ENCODE measurements around the gene CSPG4.
"Not testable (repeated sequence)": the region's sequence is repeated elsewhere in the genome, so short reads cannot be mapped to it uniquely, and the experiment has no call there.

Gene CSPG4

DNA sequence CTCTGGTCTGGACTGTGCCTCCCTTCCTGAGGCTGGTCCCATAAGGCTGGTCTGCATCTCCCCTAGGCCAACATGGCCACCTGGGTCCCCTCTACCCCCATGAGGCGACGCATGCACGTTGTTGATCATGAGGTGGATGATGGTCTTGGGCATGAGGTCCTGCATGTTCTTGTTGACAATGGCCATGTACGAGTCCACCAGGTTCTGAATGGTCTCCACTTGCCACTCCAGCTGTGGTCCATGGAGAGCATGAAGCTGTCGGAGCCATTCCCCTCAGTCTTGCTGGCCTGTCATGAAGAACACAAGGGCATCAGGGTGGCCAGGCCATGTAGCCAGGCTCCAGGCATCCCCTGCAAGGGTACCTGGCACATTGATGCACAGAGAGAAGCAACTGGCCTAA is 27.1 kb upstream of the CSPG4 start:
- no peak for DNase-seq

DNA sequence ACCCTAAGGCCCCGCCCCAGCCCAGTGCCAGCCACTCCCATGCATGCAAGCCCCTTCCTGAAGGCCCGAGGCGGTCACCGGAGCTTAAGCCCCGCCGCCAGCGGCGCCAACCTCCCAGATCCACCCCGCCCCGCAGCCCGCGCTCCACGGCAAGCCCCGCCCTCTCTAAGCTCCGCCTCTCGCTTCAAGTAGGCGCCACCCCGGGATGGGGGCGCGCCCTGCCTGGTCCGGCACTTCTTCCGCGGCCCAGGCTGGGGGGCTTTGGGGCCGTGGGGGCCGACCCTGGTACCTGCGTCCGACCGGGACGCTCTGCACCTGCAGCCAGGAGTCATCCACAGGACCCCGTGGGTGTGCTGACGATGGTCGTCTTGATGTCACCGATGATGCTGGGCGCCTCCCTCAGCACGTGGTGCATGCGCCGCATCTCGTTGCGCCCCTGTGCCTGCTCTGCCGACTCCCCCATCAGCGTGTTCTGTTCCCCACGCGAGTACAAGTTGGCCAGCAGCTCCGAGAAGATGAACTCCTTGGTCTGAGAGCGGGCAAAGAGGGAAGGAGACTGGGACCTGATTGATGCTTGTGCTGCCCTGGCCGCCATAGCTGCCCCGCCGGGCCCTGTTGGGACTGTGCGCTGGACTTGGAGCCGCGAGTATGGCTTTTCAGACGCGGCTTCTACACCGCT is 26.1 kb upstream of the CSPG4 start:
- peak; percentile 68 for DNase-seq

DNA sequence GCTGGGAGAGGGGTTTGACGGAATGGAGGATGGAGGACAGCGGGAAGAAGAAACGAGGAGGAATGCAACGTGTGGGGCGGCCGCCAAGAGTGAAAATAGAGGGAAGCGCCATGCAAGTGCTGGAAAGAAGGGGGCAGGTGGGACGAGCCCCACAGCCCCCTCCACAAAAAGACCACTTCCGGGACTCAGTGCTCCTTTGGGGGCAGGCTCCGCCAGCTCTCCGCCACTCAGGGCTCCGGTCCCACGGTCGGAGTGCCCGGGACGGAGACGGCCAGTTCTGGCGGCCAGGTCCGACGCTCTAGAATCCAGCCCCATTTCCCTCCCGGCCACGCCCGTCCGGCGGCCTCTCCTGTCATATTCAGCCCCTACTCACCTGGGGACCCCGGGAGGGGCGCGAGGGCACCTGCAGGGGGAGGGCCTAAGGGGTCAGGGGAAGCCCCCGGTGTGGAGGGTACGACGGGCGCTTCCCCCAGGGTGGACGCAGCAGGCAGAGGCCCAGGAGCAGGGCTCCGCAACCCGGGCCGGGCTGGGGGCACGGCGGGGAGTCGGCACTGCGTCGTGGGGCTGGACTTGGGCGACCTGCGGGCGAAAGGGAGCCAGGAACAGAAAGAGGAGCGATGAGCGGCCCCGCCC is 25.5 kb upstream of the CSPG4 start:
- DNase-seq, result no peak

DNA sequence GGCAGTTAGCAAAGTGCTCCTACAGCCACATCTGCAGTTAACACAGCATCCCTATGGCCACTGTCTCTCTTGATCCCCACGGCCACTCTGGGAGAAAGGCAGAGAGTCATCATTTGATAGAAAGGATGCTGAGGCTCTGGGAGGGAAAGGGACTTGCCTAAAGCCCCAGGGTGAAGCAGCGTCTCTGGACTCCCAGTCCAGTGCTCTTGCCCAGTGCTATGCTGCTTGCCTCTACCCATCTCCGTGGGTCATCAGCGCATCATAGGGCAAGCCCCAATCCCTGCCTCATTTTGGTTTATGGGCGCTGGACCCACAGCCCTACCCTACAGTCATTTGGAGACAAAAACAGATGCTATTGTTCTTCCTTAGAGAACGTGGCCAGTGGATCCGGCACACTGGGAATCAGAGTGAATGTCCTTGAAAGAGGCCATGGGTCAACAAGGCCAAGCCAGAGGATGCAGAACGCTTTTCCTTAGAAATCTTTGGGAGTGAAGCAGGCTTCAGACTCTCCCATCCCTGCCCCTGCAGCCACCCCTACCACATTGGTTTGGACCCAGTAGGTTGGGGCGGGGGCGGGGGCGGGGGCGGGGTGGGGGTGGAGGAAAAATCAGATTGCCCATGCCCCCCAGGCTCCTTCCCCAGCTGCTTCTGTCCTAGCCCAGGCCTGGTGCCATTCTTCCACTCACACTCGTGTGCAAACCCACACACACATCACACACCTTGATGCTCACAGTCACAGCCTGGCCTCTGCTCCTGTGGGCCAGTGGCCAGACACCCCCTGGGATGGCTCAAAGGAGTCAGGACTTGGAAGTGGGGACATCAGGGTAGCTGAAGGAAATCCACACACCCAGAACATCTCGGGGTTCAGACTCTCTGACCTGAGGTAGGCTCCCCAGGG is 24.7 kb upstream of the CSPG4 start:
- DNase-seq, result not testable (repeated sequence)

DNA sequence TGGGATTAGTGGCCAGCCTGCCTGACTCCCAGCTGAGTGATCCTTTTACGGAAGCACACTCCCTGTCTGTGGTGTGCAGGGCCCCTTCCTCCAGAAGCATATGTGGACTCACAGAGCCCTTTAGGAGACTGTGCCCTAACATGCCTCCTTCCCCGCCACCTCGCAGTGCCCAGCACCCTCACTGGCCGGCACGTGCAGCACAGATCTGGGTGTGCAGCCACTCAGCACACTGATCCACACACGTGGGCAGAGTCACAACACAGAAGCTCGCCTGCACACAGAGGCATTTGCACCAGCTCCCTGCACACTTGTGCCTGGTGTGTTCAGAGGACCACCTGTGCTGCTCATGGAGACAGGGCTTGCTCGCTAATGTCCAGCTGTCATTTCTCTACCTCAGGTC is 23.6 kb upstream of the CSPG4 start:
- no peak for DNase-seq

DNA sequence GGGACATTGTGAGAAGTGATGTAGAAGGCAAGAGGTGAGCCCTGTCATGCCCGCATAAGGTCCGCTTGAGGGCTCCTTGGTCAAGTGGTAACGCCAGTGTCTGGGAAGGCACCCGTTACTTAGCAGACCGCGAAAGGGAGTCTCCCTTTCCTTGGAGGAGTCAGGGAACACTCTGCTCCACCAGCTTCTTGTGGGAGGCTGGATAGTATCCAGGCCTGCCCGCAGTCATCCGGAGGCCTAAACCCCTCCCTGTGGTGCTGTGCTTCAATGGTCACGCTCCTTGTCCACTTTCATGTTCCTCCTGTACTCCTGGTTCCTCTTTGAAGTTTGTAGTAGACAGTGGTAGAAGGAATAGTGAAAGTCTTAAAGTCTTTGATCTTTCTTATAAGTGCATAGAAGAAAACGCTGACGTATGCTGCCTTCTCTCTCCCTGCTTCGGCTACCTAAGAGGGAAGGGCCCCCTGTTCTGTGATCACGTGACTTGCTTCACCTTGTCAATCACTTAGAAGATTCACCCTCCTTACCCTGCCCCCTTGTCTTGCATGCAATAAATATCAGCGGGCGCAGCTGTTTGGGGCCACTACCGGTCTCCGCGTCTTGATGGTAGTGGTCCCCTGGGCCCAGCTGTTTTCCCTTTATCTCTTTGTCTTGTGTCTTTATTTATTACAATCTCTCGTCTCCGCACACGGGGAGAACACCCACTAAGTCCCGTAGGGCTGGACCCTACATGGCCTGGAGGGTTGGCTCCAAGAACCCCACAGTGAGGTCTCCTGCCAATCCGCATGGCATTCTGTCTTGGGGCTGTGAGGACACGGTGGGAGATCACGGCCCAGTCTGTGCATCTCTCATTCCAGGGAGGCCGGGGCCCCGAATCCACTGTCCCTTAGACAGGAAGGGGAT is 22.5 kb upstream of the CSPG4 start:
- peak; percentile 69 for DNase-seq

DNA sequence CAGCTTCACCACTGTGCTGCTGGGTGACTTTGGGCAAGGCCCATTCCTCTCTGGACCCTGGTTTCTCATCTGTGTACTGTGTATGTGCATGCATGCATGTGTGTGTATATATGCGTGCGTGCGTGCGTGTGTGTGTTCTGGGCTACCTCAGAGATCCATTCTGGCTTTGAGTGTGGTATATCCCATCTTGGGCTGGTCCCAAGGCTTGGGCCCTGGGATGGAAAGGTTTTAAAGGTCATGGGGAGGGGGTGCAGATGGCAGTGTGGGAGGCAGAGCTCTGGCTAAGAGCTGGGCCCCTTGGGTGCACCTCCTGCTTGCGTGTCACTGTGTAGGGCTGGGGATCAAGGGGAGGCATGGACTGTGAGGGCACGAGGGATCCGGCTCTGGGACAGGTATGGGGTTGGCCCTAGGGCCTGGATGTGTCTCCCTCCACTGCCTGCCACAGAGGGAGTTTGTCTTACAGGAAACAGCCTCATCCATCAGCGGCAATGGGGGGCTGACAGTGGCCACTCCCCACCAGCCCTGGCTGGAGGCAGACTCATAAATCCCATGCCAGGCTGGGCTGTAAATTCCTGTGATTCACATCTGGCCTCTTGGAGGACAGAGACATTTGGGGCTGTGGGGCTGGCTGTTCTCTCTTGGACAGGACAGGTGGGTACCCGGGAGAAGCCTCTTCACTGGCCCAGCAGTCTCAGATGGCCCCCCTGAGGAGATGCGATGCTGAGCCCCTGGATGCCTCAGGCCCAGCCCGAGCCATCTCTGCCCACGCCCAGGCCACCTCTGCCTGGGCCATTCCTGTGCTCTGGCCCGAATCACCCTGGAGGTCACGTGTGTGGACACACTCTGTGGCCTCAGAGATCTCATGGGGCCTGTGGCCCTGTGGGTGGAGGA is 21.4 kb upstream of the CSPG4 start:
- peak; percentile 79 for DNase-seq

DNA sequence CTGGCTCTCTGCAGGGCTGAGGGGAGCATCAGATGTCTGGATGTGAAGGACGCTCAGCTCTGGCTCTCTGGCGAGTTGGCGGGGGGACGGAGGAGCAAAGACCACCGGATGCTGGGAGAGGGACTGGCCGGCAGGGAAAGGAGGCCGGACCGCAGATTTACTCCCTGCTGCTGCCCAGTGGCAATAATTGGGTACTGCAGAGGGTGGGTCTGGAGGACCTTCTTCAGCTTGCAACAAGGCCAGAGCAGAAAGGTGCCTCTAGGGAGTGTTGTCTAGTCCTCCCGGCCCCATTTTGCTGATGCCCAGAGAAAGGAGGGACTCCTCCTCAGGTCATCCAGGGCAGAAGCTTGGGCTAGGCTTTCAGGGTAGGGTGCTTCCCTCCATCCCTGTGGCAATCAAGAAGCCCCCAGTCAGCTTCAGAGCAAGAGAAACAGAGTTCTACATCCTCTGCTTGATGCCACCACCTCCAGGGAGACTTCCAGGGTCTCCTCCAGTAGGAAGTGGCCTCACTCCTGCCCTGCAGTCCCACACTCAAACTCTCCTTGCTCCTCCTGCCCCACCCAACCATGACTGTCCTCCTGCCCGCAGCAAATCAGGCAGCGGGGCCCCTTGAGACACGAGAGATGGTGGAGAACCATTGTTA is 20.3 kb upstream of the CSPG4 start:
- DNase-seq, result peak; percentile 41

DNA sequence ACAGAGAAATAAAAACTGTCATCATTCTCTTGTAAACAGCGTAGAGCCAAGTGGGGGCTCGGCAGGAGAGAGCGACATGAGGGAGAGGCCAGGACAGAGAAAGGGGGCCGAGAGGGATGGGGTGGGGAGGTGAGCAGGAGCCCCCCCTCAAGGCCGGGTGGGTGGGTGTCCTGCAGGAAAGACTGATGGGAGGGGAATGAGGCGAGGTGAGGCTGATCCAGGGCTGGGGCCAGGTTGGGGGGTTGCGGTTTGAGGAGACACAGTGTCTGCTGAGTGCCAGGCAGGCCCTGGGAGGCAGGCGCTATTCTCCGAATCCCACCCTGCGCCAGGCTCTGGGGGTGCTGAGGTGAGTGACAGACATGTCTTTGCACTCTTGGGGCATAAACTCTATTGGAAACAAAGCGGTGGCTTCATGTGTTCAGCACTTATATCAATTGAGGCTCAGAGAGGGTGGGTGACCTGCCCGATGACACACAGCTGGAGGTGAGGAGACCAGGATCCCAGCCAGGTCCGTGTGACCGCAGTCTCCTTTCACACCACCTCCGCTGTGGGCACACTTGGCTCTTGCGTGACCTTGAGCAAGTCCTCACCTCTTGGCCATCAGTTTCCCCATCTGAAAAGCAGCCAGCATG is 19.6 kb upstream of the CSPG4 start:
- DNase-seq, result no peak

DNA sequence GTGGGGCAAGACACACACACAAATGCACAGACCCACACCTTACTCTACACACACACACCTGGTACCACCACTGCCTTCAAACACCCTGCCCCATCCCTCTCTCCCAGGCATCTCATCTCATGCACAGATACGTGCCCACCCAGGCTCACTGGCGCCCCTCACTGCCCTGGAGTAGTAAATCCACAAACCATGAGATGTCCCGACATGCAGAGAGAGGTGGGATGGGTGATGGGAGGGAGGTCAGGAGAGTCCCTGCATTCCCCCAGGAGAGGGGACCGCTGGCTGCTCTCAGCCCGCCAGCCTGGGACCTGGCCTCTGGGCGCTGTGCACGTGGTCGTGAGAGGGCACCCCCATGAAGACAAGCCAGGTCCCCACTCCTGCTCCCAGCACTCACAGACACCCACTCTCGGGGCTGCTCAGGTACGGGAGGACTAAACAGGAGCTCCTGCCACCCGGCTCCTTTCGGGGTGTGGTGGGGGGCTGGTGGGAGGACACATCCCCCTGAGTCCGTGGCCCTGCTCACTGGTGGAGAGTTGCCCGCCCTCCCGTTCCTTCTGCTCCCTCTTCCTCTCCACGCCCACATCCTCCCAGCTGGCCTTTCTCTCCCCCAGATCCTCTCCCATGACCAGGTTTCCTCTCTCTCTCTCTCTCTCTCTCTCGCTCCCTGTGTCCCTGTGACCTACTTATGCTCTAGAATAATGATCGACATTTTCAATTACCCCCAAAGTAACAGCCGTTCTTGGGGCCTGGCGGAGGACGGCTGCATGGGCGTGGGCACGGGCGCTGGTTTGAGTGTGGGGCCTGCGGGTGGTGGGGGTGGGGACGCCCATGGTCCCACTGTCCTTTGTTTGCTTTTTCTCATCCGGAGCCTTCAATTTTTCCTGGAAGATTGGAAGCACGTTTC is 18.9 kb upstream of the CSPG4 start:
- peak; percentile 21 for DNase-seq

DNA sequence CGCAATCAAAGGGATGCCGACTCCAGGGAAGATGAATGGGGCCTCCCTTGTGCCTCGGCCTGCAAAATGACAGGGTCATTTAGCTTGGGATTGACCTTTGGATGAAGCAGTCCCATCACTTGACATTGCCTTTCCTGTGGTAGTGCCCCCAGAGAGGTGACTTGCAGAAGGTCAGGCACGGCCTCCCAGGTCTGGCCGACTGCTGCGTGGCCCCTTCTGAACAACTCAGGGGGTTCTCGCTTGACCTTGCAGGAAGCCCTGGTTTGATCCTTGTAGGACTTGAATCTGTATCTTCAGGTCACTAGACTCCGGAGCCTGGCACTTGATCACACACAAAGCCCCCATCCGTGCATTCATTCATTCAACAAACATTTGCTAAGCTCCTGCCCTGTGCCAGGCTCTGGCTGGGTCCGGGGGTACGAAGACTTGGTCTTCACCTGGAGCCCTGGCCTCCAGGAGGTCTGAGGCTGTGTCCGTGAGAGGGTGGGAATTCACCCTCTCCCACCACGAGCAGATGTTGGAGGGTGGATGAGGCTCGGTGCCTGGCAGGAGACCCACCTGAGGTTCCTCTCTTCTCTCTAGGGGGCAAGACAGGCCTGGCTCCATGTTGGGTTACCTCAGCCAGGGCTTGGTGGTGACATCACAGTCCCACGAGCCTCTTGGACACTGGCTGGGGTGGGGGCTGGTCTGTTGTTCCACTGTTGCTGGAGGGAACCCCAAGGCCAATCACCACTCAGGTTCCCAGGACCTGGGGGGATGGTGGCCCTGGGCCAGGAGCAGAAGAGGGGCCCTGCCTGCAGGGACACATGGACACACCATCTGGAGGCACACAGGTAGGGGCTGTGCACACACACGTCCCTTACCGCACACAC is 18.0 kb upstream of the CSPG4 start:
- DNase-seq, result not testable (repeated sequence)

DNA sequence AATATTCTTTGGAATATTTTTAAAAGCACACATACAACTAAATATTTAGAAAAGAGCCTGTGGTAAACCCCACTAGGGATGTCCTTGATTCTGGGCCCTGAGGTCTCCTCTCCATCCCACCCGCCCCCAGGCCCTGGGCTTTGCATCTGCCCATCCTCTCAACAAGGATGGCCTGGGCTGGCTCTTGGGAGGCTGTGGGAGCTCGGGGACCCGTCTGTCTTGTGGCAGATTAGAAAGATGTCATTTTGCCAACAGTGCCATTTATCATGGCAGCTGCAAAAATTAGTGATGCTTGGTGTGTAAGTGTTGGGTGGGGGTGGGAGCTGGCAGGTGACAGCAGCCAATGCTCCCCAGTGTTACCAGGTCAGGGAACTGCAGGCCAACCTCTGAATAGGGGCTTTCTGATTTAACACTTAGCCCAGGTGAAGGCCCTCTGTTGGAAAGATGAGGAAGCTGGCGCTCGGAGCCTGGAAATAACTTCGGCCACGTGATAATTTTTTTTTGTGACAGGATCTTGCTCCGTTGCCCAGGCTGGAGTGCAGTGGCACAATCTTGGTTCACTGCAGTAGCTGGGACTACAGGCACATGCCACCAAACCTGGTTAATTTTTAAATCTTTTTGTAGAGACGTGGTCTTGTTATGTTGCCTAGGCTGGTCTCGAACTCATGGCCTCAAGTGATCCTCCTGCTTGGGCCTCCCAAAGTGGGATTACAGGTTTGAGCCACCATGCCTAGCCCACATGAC is 16.9 kb upstream of the CSPG4 start:
- no peak for DNase-seq

DNA sequence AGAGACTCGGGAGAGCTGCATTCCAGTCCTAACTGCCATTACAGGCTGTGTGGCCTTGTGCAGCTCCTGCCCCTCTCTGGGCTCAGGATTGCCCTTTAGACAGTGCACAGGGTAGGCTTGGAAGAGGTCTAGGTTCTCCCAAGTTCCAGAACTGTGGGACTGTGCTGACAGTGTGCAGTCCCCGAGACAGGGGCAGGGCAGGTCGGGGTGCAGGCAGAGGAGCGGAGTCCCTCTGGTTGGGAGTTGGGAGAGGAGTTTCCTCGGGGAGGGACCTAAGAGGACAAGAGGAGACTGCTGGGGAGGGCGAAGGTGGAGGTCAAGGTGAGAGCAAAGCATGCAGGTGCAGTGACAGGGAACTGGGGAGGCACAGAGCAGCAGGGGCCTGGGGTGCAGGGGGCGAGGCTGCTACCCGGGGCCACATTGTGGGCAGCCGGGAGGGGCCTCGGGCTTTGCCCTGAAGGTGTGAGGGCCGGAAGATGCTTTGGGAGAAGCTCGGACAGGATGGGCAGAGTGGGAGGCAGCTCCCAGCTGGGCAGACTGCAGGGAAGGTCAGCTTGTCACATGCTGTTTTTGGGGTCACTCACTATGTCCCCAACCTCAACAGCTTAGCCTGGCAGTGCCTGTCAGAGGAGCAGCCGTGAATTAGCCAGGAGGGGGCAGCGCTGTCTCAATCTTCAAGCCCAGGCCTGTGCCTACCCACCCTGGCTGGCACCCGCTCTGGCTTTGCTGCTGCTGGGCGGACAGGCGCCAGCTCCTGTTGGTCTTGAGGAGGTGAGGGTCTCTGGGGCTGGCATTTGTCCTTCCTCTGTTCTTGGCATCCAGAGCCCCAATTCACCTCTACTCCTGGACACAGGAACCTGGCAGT is 15.4 kb upstream of the CSPG4 start:
- peak; percentile 26 for DNase-seq

DNA sequence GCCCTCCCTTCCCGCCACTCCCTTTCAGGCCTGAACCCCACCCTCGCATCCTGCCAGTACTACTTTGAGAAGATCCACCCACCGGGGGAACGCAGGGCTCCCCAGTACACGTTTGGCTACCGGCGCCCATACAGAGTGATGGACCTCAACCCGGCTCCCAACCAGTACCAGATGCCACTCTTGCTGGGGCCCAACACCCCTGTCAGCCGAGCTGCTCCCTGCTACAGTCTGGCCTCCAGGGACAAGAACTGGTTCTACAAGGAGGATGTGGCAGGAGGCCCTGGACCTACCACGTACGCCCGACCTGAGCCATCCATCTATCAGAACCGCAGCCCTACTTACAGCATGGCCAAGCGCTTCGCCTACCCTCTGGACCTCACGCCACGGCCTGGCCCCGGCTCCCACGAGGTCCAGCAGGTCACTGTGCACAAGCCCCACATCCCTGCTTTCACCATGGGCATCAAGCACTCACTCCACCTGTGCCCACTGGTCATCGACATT is 14.4 kb upstream of the CSPG4 start:
- no peak for DNase-seq

DNA sequence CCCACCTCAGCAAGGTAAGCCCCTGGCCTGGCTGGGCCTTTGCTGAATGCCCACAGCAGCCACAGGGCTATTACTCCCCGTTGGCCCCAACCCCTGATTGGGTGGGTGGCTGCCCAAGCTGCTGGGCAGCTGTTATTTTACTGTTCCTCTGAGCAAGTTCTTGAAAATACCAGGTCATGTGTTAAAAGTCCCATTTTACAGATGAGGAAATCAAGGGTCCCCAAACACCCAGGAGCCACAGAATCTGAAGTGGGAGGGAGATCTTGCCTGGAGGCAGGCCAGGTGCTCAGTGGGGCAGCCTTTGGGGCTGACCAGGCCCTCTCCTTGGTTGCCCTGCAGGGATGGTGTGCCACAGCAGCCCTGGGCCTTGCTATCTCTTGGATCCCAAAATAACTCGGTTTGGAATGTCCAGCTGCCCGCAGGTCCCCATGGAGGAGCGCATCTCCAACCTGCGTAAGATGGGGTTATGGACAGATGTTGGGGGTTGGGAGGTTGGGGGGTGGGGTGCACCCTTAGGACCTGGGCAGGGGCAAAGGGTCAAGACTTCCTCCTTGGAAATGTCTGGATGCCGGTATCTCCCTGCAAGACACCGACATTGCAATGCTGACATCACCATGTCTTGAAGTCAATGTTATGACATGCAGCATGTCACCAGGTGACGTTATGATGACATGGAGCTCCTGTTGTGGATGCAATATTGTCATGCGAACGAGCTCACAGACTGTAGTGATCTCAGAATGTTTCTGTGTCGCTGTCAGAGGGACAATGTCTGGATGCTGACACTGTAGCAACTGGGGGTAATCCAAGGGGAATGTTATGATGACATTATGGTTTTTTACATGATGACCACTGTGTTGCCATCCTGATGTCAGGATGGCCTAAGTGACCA is 13.3 kb upstream of the CSPG4 start:
- DNase-seq, result no peak

Measured in kidney glomerular epithelial cell (primary cell).